Measurements from ENCODE around the gene SMIM10.
"Not testable (repeated sequence)": the region's sequence is repeated elsewhere in the genome, so short reads cannot be mapped to it uniquely, and the experiment has no call there.

The SMIM10 gene

GRCh38 chrX:134990801-134991481, at the start of gene SMIM10:
Gene SMIM10, plus strand, starts transcription at chrX:134990991. Its CDS starts 105 bp downstream, at chrX:134991096.
- peak; percentile 36 for DNase-seq (ENCODE audit: extremely low read depth, low read depth)
- no peak for TF ChIP-seq CTCF (IDR thresholded peaks at IDR 0.05; ENCODE audit: low read depth, low read length)

- DNase-seq (ENCODE audit: extremely low read depth, low read depth) = not testable (repeated sequence)
These were observed 44.4 kb upstream of the SMIM10 start for GRCh38 chrX:134946364-134946763.

- no peak for TF ChIP-seq CTCF (IDR thresholded peaks at IDR 0.05; ENCODE audit: low read depth, low read length)
- DNase-seq (ENCODE audit: extremely low read depth, low read depth) = no peak
These were observed 42.2 kb upstream of the SMIM10 start for GRCh38 chrX:134948333-134949241.

- no peak for TF ChIP-seq CTCF (IDR thresholded peaks at IDR 0.05; ENCODE audit: low read depth, low read length)
- DNase-seq (ENCODE audit: extremely low read depth, low read depth) = no peak
These were observed 41.5 kb upstream of the SMIM10 start for GRCh38 chrX:134949271-134949670.

- TF ChIP-seq CTCF (IDR thresholded peaks at IDR 0.05; ENCODE audit: low read depth, low read length) = no peak
- no peak for DNase-seq (ENCODE audit: extremely low read depth, low read depth)
These were observed 33.0 kb upstream of the SMIM10 start for GRCh38 chrX:134957836-134958235.

- DNase-seq (ENCODE audit: extremely low read depth, low read depth) = not testable (repeated sequence)
These were observed 30.4 kb upstream of the SMIM10 start for GRCh38 chrX:134960366-134960765.

- no peak for DNase-seq (ENCODE audit: extremely low read depth, low read depth)
- TF ChIP-seq CTCF (IDR thresholded peaks at IDR 0.05; ENCODE audit: low read depth, low read length) = no peak
These were observed 27.8 kb upstream of the SMIM10 start for GRCh38 chrX:134963041-134963440.

- TF ChIP-seq CTCF (IDR thresholded peaks at IDR 0.05; ENCODE audit: low read depth, low read length) = no peak
- DNase-seq (ENCODE audit: extremely low read depth, low read depth) = peak; percentile 29
These were observed 21.1 kb upstream of the SMIM10 start for GRCh38 chrX:134969726-134970125.
